ENCODE results near the gene ATP10D. TPM values are rescaled to one million over a fixed set of nuclear protein-coding genes. Genes with fewer than 3 reads are reported as not detected.

The ATP10D gene
- total RNA-seq (2022; extraction: Qiagen RNA extraction): 2.0 to 2.8 TPM (median 2.2 TPM) in 5 replicates

GRCh38 chr4:47485047-47485692 lies at the start of gene ATP10D:
Gene ATP10D, plus strand, starts transcription at chr4:47485275. Its CDS starts 27,266 bp downstream, at chr4:47512541.

GRCh38 chr4:47463235-47463956 lies 21.7 kb upstream of the ATP10D start, which contains the start of gene COMMD8:
Gene COMMD8, minus strand, starts transcription at chr4:47463702. Its CDS starts 51 bp downstream, at chr4:47463651.

Other genes with a start within 250 kb of the ATP10D start
- 11.5 to 14.9 TPM (median 13.6 TPM) in 5 replicates for gene COMMD8, start 21.6 kb upstream of the ATP10D start, total RNA-seq (2022; extraction: Qiagen RNA extraction)